AG04449 (cell line): ENCODE measurements around the gene RNASE12.
"Not testable (repeated sequence)": the region's sequence is repeated elsewhere in the genome, so short reads cannot be mapped to it uniquely, and the experiment has no call there.

Source experiments
- CTCF ChIA-PET: fragments of 350-600 bp; formaldehyde crosslinking; extraction: SDS; loops from one replicate; lab custom pipeline; 2021; ENCODE audit warnings: antibody characterized with exemption; lab: Yijun Ruan, JAX
- POLR2A ChIA-PET: fragments of 400-600, 350-600 bp; formaldehyde crosslinking; extraction: SDS; loops from one replicate; lab custom pipeline; 2020; ENCODE audit warnings: antibody characterized with exemption, inconsistent platforms; lab: Yijun Ruan, JAX
- DNase-seq: peaks from one replicate; pipeline ENCODE4 v3.0.0-alpha.2; 2010; ENCODE audit warnings: low read depth, low spot score
- H3K4me3 ChIP-seq: 2 replicates; pipeline ENCODE4 v1.5.1; 2011; ENCODE audit warnings: low read depth, mild to moderate bottlenecking, control low read depth, low read length
- CTCF ChIP-seq: IDR thresholded peaks from one replicate; pipeline ENCODE4 v1.5.1; 2011; ENCODE audit warnings: mild to moderate bottlenecking, moderate library complexity, low read length, control low read depth, inconsistent platforms; ENCODE audit not compliant: insufficient read depth; ENCODE audit errors: missing control alignments

The RNASE12 gene

GRCh38 chr14:20623798-20624197, 32.6 kb upstream of the RNASE12 start:
- no peak overlapping the region for H3K4me3 ChIP-seq
- DNase-seq: no peak
- ChIA-PET POLR2A (no interaction called here), CTCF (interaction anchor here (3.0 to 3.9 kb wide), 2 partner anchors 11 to 14 kb away, joined by 13 to 15 read pairs; no protein-coding TSS in a partner anchor)
- no peak for TF ChIP-seq CTCF

GRCh38 chr14:20622816-20623291, 31.7 kb upstream of the RNASE12 start:
- peak overlapping the region; percentile 3; the same call in 1 of the 2 replicates for H3K4me3 ChIP-seq
- ChIA-PET POLR2A (interaction anchor here (1.1 kb wide), 1 partner anchor 10 kb away, joined by 3 read pairs; no protein-coding TSS in a partner anchor), CTCF (interaction anchor here (1.4 to 3.9 kb wide), 3 partner anchors 10 to 68 kb away, joined by 5 to 15 read pairs (median 13); no protein-coding TSS in a partner anchor)
- no peak for DNase-seq
- TF ChIP-seq CTCF: no peak

GRCh38 chr14:20620798-20621478, 29.8 kb upstream of the RNASE12 start:
- POLR2A ChIA-PET: no interaction called here
- CTCF ChIA-PET: interaction anchor here (3.9 kb wide), 1 partner anchor 11 kb away, joined by 15 read pairs; no protein-coding TSS in a partner anchor
- DNase-seq: no peak
- no peak for TF ChIP-seq CTCF
- H3K4me3 ChIP-seq: no peak overlapping the region

GRCh38 chr14:20619688-20620087, 28.5 kb upstream of the RNASE12 start:
- POLR2A ChIA-PET, H3K4me3 ChIP-seq, DNase-seq: not testable (repeated sequence)
- CTCF ChIA-PET: interaction anchor here (1.1 to 1.4 kb wide), 2 partner anchors 72 to 204 kb away, joined by 3 read pairs; no protein-coding TSS in a partner anchor

GRCh38 chr14:20618271-20618749, 27.1 kb upstream of the RNASE12 start:
- H3K4me3 ChIP-seq: no peak overlapping the region
- POLR2A ChIA-PET: no interaction called here
- no peak for DNase-seq
- CTCF ChIA-PET: no interaction called here
- TF ChIP-seq CTCF: no peak

- no peak overlapping the region for H3K4me3 ChIP-seq
- CTCF ChIA-PET: no interaction called here
- no peak for DNase-seq
- no peak for TF ChIP-seq CTCF
- POLR2A ChIA-PET: no interaction called here
These were observed 26.2 kb upstream of the RNASE12 start for GRCh38 chr14:20617138-20618003.
